Stimulated activated CD8-positive, alpha-beta memory T cell treated with anti-CD3 and anti-CD28 coated beads, Interleukin-15, amount 100 ng/mL, for 48 hours (primary cell): ENCODE measurements around the gene C16orf96.

Source experiments
- DNase-seq, 2 donors: peaks; one replicate each; pipeline ENCODE4 v3.0.0-alpha.2; 2020; ENCODE audit warnings: low read depth in 2 of 2

The C16orf96 gene

DNA sequence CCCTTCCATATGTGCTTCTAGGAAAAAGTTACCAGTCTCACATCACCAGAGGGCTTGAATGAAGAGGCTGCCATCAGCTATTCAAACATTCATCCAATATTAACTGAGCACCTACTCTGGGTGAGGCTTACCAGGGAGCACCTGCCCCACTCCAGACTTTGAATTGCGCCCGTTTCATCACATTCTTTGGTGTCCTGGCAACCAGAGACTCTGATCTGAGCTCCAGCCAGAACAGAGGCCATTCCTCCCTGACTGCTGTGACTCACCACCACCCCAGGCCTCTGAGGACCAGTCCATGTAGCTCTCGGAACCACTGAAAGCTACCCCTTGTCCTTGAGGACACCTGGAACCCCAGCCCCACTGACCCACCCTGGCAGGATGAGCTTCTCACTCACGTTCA is at the start of gene C16orf96:
Gene C16orf96 (plus strand): TSS at position 229 of the 400 bp plus-strand sequence. CDS start 150 bp downstream, at position 379.
- DNase-seq = no peak

DNA sequence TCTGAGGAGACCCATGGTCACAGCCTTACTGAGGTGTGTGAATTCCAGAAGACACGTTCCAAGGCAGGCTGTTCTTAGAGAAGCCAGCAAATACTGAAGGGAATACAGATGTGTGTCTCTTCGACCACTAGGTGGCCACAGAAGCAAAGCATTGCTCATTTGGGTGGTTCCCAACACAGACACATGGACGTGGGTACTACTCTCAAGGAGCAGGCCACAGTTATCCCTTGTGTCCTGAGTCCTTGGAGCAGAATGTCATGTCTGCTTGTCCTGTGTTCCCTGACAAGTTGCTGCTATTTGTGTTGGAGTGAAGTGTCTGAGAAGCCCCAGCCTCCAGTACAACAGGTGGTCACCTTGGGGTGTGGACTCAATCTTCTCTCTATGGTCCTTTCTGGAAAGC is 49.7 kb upstream of the C16orf96 start:
- no peak for DNase-seq

DNA sequence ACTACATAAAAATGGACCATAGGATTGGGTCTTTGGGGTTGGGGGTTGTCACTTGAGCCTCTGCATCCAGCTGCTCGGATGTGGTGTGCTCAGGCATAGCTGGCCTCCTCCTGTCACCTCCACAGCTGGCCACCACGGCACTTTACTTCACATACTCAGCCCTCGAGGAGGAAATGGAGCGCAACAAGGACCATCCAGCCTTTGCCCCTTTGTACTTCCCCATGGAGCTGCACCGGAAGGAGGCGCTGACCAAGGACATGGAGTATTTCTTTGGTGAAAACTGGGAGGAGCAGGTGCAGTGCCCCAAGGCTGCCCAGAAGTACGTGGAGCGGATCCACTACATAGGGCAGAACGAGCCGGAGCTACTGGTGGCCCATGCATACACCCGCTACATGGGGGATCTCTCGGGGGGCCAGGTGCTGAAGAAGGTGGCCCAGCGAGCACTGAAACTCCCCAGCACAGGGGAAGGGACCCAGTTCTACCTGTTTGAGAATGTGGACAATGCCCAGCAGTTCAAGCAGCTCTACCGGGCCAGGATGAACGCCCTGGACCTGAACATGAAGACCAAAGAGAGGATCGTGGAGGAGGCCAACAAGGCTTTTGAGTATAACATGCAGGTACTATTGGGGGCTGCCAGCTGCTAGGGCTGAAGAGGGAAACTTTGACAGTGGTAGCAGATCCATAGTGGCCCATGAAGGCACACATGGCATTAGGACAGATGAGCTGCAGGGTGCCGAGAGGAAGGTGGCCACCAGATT is 48.4 kb upstream of the C16orf96 start:
- DNase-seq = no peak

DNA sequence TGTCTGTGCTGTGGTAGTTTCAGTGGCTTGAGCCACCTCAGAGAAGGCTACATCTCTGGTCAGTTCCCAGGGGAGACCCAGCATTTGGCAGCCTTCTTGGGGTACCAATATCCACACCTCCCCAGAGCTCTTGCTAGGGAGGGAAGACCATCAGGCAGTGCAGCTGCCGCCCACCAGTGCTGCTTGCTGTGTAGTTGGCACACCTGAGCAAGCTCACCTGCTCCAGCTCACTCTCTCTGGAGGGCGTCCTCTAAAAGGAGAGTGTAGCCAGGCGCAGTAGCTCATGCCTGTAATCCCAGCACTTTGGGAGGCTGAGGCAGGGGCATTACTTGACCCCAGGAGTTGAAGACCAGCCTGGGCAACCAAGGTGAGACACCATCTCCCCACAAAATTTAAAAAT is 47.3 kb upstream of the C16orf96 start:
- no peak for DNase-seq

DNA sequence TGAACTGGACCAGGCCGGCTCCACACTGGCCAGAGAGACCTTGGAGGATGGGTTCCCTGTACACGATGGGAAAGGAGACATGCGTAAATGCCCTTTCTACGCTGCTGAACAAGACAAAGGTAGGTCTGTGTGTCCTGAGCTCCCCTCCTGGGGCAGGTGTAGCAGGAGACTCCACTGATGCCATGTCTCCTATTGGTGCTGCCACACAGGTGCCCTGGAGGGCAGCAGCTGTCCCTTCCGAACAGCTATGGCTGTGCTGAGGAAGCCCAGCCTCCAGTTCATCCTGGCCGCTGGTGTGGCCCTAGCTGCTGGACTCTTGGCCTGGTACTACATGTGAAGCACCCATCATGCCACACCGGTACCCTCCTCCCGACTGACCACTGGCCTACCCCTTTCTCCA is 46.7 kb upstream of the C16orf96 start:
- no peak for DNase-seq

DNA sequence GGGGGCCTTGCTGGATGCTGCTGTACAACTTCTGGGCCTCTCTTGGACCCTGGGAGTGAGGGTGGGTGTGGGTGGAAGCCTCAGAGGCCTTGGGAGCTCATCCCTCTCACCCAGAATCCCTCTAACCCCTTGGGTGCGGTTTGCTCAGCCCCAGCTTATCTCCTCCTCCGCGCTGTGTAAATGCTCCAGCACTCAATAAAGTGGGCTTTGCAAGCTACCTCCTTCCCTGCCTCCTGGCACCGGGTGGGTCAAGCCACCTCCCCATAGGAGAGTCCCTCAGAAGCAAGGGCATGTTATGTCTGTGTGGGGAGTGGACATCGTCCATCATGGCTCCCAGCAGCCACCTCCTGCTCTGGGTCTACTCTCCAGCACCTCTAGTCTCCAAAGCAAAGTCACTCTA is 46.0 kb upstream of the C16orf96 start:
- no peak for DNase-seq

DNA sequence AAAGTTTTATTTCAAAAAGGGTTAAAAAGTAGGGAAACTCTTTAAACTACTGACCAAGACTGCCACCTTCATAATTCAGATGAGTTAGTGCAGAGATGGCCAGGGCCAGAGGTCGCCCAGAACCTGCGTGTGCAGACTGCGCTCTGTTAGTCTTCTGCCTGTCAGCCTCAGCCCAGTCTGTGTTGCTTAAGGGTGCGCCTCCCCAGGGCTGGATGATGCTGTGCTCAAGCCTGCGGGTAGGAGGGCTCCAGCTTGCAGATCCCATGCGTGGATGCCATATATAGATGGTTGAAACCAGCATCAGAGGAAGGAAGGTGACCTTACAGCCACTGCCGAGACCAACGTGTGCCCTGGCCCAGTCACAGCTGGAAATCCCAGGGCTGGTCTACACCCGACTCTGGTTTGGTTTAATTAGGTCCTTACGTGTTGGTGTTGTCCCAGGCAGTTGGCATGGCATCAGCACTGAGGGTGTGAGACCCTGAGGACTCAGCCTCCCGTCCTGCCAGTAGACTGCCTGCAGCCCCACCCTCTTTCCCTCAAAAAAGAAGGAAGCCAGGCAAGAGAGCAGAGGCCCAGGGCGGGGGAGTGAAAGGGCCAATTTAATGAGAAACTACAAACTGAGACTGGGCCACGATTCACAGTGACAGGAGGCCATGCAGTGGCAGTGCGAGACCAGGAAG is 45.3 kb upstream of the C16orf96 start:
- no peak for DNase-seq

DNA sequence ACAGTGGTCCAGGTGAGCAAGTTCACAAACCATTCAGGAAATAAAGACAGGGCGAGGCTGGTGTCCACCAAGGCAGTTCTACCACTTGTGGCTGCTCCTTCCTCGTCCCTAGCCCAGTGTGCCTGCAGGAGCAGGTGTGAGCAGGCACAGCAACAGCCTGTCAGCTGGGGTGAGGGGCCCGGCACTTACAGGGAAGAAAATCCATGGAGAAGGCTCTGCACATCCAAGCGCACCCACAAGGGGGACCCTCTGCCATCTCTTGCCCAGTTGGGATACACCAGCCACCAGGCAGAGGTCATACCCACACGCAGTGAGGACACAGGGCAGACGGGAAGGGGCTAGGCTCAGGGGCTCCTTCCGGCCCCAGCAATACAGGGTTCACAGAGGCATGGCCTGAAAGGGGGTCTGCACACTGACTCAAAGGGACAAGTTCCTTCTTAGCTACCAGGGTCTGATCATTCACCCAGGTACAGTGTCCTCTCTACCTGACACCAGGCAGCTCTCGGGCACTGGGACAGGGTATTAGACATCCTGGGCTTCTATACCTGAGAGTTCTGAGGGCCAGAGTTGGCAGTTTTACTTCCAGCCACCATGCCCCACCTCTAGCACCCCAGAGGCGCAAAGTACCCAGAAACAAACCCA is 44.6 kb upstream of the C16orf96 start:
- DNase-seq = no peak

DNA sequence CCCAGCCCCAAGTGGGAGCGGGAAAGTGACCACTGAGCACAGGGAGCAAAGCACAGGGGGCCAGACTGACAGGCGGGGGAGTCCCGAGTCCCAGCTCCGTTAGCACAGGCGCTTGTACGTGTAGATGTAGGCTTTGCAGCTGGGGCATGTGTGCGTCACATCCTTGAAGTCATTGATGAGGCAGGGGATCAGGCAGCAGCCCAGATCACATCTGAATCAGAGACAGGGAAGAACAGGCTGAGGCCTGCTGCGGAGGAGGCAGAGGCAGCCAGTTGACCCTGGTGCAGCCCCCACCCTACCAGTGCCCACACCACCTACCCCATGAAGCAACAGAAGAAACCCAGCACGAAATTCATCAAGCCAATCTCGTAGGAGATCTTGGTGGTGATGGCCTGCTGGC is 43.7 kb upstream of the C16orf96 start:
- DNase-seq = no peak

DNA sequence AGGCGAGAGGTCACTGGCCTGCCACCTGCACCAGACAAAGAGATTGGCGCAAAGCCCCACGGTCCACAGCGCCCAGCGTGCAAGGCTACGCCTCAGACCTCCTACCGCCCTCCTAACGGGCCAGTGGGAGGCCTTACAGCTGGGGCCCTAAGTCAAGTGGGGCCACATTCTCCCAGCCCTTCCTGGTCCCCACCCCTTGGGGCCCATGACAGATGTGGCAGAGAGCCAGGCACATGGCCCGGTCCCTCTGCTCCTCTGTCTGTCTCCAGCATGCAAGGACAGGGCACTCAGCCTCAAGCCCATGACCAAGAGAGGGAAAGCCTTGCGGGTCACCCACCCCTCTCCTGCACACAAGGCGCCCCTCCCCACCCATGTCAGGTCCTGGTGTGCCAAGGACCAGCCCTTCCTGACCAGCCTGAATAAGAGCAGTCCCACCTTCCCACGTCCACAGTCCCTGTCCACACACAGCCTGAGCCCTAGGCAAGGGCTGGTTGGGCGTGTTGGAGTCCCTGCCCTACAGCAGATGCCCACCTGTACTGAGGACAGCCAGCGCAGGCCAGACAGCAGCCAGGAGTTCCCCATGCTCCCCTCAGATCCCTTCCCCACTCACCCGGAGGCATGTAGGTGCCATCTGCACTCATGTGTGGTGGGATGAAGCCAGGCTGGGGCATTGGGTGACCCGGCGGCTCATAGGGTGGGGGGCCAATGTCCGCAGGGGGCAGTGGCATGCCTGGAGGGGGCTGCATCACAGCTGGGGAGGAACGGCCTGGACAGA is 42.9 kb upstream of the C16orf96 start:
- no peak for DNase-seq

DNA sequence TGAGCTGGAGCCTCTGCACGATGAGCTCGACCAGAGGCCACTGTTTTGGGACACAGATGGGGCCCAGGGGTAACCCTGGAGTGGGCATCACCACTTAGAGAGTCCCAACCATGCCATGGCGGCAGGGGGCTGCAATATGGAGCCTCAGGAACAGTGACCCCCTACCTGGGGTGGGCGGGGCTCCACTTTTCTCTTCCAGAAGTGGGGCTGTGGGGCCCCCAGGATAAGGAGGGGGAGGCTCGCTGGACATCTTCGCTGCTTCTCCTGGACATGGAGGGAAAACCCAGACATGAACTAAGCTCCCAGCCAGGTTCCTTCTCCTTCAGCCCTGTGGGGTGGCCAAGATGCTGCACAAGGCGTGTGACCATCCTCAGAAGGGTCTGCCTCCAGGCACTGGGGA is 42.3 kb upstream of the C16orf96 start:
- no peak for DNase-seq

DNA sequence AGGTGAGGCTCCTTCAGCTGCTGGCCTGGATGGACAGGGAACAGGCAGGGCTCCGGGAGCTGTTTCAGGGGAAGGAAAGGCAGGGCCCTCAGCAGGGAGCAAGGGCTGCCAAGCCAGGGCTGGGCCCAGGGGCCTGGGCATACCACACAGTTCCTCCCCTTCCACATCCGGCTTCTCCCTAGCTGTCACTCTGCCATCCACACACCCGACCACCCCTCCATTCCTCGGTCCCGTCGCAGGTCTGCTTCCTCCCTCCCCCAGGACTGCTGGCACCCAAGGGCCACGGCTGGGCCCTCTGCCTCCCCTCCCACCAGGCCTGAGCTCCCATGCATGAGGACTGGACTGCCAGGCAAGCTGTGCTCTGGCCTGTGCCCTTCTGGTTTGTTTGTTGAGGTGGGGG is 41.5 kb upstream of the C16orf96 start:
- no peak for DNase-seq

DNA sequence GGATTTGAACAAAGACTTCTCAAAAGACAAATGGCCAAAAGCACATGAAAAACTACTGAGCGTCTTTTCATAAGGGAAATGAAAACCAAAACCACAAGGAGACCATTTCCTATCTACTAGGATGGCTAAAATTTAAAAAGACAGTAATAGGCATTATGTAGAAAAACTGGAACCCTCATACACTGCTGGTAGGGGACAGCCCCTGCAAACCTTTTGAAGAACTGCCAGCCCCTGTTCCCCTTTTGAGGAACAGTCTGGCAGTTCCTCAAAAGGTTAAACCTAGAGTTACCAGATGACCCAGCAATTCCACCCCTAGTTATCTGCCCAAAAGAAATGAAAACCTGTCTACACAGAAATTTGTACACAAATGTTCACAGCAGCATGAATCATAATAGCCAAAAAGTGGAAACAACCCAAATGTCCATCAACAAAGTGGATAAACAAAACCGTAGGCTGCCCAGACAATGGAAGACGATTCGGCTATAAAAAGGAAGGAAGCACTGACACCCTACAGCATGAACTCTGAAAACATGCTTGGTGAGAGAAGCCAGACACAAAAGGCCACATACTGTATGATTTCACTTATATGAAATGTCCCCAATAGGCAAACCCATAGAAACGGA is 40.4 kb upstream of the C16orf96 start:
- DNase-seq = no peak

DNA sequence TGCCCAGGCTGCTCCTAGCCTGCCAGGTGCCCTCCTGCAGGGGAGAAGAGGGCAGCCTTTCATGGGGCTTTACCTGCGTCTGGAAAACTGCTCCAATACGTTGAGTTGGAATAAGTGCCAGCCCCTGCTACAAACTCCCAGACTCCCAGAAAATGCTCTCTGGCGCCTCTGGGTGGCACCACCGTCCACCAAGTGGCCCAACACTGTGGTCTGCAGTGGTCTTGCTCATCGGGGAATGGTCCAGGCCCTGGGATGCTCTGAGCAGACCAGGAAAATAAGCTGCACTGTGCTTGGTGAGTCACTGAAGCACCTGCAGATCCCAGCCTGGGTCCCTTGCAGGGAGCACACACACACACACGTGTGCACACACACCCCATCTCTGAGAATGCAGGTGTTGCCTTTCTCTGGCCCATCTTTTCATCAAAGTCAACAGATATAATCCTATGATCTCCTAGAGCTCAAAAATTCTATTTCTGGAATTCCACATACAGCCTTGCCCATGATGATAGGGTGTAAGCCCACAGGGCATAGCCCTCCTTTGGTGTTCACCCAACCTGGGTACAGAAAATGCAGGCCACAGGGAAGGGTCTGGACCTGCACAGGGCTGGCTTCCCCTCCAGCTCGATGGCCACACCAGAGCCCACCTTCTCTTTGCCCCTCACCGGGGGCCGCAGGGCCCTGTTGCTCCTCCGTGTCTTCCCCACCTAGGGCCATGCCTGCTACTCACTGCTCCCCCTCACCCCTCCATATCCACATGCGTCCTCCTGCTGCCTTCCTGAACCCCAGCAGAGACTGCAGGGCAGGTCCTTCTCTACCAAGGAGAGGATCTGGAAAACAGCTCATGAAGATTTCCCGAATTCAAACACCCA is 38.1 kb upstream of the C16orf96 start:
- no peak for DNase-seq

DNA sequence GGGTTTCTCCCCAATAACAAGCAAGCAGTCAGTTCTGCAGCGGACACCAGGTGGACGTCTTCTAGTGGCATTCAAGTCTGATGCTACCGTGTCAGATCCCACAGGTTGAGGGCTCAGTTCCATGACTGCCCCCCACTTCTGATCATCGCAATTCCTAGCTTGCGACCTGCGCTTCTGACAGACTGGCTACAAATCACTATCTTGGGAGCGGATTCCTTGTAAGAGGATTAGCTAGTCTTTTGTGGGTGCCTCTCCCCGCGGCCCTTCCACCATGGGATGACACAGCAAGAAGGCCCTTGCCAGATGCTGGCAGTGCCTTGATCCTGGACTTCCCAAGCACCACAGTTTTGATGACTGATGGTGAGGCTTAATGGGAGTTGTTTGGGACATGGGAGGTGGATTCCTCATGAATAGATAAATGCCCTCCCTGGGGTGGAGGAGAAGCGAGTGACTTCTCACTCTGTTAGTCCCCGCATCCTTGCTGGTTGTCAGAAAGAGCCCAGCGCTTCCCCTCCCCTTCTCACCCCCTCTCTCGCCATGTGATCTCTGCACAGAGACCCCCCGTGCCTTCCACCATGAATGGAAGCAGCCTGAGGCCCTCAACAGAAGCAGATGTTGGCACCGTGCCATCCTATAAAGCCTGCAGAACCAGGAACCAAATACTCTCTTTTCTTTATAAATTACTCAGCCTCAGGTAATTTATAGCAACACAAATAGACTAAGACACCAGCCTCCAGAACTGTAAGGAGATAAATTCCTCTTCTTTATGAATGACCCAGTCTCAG is 36.7 kb upstream of the C16orf96 start:
- DNase-seq = no peak

DNA sequence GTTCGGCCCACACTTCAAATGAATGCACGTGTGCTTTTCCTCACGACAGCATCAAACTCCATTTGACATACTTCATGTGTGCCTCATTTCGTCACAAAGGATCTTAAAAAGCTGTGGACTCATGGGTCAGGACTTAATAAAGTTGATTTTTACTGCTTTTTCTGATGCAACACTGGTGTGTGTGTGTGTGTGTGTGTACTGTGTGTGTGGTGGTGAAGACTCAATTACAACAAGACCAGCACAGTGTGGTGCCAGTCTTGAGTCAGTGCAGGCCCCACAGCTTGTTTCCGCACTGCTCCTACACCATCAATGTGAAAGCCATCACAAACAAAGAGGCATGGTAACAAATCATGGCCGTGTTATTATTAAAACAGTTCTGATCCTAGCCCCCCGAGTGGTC is 35.2 kb upstream of the C16orf96 start:
- DNase-seq = no peak

DNA sequence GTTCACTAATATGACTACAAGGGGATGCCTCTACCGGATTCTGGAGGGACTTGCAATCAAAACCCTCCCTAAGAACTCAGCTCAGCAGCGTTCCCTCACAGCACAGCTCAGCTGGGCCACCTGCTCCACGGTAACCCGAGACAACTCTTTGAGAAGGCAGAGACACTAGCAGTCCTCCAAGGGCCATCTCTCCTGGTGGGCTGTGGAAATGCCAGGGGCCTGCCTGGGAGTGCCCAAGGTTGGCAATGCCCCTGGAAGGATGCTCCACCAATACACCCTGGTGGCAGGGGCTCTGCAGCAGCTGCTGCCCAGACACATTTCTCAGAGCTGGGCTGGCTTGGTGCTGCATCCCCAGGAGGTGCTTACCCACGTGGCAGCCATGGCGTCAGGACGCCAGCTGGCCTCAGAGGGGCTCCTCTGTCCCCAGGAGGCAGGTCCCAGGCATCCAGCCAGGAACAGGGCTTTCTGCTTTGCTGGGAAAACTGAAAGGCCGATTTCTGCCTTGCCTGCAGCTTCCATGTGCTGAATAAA is 34.0 kb upstream of the C16orf96 start:
- DNase-seq = no peak

DNA sequence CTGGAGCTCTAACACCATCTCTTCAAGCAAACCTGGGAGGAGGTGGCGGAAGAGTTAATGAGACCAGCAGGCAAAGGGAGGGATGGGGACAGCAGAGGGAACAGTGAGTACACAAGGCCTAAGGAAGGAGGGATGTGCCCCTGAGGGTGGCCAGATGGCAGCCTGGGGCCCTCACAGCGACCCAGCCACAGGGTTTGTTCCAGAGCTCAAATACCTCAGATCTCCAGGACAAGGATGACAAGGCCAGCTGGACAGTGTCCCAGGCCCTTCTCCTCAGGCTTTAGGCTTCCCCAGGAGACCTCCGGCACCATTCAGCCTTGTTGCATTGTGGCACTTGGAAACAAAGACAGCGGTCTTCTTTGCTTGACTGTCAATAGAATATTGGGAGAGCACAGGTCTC is 32.5 kb upstream of the C16orf96 start:
- no peak for DNase-seq

DNA sequence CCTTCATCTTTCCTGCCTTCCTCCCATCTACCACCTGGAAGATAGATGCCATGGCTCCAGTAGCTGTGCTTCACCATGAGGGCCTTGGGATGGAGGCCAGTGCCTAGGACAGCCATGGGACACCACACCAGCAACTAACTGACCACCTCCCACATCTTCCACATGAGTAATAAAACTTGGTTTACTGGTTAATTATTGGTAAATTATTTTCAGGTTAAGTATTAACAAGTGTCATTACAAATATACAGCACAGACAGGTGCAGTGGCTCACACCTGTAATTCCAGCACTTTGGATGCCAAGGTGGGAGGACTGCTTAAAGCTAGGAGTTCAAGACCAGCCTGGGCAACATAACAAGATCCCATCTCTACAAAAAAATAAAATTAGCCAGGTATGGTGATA is 31.6 kb upstream of the C16orf96 start:
- DNase-seq = no peak

DNA sequence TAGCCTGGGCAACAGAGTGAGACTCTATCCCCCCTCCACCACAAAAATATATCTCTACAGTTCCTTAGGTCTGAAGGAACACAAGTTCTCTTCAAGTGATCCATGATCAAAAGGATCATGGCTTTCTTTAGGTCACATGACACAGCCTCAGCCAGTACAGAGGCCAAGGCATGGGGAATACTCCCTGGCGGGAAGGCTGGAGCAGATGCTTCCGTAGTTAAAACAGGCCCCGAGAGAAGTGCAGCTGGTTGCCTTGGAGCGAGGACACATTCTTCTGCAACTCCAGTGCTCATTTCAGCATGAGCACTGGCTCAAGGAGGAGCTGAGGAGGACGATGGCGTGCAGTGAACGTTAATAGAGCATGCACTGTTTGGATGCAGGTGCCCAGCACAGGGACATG is 31.1 kb upstream of the C16orf96 start:
- no peak for DNase-seq
